ENCODE measurements around the gene PSMG4. TPM values are rescaled to one million over a fixed set of nuclear protein-coding genes. Genes with fewer than 3 reads are reported as not detected.

Gene PSMG4
- total RNA-seq, 1 donor from 2014 or later, result 7.2 TPM

GRCh38 chr6:3268680-3269079, 9.9 kb downstream of the PSMG4 start:
- intact Hi-C loops (cut with micrococcal nuclease), result no loop called here
- ATAC-seq, result no peak

DNA sequence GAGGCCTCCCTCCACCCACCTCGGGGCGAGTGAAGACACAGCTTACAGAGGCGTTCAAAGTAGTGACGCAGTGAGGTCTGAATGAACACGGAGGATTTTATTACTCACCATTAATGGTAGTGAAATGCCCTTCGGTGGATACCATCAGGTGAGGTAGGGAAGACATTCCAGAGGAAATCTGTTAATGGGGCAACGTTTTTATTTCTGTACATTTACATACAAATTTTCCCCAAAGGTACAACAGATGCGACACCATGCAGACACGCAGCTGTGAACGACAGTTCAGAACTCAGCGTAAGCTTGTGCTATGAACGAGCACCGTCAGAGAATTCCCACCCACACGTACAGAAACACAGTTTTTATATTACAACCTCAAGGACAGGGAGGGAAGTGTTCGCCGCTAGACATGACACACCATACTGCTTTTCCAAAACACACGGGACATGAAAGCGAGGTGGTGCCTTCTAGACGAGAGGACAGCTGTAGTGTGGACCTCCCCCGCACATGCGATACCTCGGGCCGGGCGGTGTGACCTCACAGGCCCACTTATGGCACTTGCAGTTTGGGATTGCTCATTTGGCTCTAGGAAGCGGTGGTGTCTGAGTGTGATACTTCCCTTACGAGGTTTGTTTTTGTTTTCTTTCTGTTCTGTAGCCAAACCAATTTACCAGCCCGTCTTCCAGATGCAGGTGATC, 10.7 kb downstream of the PSMG4 start:
- ATAC-seq, result no peak
- intact Hi-C loops (cut with micrococcal nuclease), result no loop called here
- DNase-seq, result peak; percentile 29

More at GRCh38 chr6:3268680-3269079, 9.9 kb downstream of the PSMG4 start:
- DNase-seq, result peak; percentile 14

DNA sequence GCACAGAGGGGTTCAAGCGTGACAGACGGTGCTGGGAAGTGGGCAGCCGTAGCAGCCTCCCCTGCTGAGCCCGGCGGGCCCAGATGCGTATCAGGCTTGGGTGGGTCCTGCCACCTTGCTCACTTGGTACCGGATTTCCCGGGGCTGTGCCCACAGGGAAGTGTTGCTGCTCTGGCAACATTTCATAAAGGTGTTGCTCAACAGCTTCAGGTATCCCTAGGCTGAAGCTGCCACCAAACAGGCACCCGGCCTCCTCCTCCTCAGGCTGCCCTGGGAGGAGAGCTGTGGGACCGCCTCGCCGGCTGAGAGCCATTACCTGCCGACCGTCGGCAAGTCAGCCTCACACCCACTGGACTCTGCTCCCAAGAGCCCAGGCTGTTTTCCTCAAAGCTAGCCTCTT, 11.5 kb downstream of the PSMG4 start:
- intact Hi-C loops (cut with micrococcal nuclease), result no loop called here
- ATAC-seq, result no peak
- peak; percentile 6 for DNase-seq

- ATAC-seq, result no peak
- intact Hi-C loops (cut with micrococcal nuclease), result no loop called here
- DNase-seq, result peak; percentile 3
These were observed 13.0 kb downstream of the PSMG4 start for GRCh38 chr6:3271756-3272155.

DNA sequence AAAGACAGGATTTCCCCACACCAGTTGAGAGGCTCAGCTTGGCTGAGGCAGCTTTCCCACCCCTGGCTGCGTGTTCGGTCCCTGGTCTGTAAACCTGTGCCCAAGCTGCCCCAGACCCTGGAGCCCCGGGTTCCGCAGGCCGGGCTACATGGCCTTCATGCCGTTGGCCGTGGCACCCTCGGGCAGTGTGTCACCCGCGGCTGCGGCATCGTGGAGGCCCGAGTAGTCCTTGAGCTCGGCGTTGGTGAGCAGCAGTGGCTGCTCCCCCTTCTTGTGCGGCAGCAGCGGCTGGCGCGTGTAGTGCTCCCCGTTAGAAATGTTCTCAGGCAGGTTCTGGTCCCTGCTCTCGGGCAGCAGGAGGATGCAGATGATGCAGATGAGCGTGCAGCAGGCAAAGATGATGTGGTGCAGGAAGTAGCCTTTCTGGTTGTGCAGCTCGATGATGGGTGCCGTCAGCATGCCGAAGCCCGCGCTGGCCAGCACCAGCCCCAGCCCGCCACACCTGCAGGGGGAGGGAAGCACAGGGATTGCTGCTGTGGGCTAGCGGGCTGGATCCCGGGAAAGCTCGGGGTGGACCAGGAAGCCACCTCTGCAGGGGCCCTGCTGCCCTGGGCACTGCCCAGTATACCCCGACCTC, 14.3 kb downstream of the PSMG4 start:
- intact Hi-C loops (cut with micrococcal nuclease), result no loop called here
- DNase-seq (peak; percentile 23), ATAC-seq (no peak)

DNA sequence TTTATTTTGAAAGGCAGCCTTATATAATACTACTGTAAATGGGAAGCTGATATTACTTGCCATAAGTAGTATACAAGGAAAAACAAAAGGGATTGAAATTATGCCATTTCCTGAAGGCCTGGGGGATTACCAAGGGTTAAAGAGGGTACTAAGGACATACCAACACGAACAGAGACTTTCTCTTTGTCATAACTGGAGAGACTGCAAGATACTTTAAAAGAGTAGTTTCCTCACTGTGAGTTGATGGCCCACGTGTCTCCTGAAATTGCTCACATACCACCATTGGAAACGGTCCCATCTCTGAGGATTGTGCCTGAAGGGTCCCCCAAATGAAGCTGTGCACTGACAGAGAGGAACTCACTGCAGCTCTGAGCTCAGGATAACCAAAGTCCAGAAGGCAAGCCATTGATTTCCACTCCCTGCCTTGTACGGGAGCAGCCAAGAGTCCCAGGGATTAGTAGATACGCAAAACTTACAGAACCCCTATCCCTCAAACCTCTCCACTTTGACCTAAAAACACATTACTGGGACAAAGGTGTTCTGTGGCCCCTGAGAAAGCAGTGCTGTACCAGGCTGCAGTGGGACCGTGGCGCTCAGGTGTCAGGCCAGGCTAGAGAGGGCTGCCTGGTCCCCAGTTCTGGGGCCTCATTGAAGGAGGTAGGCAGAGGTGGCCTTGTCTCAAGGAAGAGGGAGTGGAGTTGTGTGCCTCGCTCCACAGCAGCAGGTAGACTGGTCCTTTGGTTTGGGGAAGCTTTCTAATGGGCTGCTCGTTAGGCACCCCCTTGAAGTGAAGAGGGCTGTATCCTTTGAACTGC, 15.2 kb downstream of the PSMG4 start:
- DNase-seq (peak; percentile 8), ATAC-seq (no peak)
- intact Hi-C loops (cut with micrococcal nuclease), result no loop called here

DNA sequence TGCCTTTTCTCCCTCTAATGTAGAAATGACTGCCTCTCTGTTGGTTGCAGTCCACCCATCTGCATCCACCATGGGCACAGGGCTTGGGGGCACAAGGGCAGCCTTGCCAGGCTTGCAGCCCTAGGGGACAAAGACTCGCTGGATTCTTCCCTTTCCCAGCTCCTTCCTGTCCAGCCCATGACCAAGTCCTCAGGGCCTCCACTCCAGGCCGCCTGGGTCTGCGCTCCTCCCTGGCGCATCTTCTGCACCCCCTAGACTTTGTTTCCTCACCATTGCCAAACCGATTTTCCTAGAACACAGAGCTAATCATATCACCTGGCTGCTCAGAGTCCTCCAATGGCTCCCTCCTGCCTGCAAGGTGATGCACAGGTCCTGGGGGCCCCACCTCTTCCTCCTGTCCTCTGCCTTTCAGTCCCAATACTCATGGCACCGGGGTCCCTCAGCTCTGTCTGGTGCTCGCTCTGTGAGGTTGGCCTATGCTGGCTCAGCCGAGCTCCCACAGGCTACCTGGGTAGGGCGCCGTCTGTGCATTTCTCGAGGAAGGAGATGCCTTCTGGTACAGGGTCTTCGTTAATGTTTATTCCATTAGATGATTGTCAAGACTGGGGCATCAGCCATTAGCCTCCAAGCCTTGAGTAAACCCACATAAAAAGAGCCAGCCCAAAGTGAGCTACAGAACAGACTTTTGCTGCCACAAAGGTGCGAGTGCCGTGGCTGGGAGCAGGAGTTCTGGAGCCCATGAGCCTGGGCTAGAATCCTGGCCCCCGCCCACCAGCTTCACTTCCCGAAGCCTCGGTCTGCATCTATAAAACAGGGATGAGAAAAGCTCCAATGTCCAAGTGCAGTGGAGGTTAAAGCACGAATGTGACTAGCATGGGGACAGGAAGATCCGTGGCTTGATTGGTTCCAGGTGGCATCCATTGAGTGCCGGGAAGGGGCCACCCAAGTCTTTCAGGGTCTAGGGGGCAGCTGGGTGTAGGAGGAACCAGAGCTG, 17.7 kb downstream of the PSMG4 start:
- DNase-seq (no peak), ATAC-seq (no peak)
- intact Hi-C loops (cut with micrococcal nuclease), result no loop called here

DNA sequence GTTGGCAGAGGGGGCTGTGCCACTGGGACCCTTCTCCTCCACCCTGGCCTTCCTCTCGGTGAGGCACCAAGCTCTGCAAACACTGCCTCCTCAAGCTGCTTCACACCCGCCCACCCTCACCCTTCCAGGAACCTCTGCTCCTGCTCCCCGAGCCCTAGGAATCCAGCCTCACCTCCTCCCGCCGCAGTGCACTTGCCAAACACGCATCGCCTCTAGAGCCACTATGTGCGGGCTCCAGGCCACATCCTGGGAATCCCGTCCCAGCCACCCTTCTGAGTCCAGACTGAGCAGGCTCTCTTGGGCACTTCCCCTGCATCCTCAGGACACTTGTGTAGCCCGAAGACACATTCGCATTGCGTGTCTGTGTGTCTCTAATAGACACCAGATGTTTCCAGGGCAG, 18.5 kb downstream of the PSMG4 start:
- ATAC-seq (no peak), DNase-seq (no peak)
- intact Hi-C loops (cut with micrococcal nuclease), result no loop called here

- intact Hi-C loops (cut with micrococcal nuclease), result no loop called here
- DNase-seq, result no peak
- ATAC-seq, result no peak
These were observed 19.2 kb downstream of the PSMG4 start for GRCh38 chr6:3277851-3278416.

DNA sequence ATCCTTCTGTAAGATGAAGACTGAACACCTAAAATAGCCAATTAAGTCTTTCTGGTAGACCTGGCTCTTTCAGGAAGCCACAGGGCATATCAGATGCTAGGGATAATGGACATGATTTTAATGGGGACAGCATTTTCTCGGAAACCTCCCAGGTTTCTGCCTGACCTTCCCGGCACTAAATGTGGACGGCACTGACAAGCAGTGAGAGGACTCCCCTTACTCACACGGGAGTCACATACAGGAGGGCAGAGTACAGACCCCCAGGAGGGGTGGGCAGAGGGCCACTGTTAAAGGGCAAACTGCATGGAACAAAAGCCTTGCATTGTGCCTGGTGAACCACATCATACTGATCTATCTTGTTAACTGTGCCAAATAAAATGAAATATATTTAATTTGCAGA, 19.9 kb downstream of the PSMG4 start:
- ATAC-seq, result no peak
- no peak for DNase-seq
- intact Hi-C loops (cut with micrococcal nuclease), result no loop called here

DNA sequence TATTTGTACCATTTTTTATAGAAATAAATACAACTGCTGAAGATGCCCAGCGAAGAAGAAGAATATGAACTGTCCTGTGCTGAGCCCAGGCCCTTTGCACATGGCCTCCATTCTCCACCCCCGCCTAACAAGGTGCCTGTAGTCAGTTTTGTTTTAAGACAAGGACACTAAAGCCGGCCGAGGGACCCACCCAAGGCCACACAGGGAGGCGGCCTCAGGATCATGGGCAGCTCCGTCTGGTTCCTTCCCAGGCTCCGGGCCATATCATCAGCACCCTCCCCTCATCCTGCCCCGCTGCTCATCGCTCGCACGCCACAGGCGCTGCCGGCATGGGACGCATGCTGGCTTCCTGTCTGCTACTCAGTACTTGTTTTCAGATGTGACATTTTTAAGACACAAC, 21.3 kb downstream of the PSMG4 start:
- ATAC-seq (no peak), DNase-seq (peak; percentile 31)
- intact Hi-C loops (cut with micrococcal nuclease), result loop anchor here (5.0 kb wide), 1 partner anchor 452 kb away; no protein-coding TSS in a partner anchor

- intact Hi-C loops (cut with micrococcal nuclease), result loop anchor here (5.0 kb wide), 1 partner anchor 451 kb away; no protein-coding TSS in a partner anchor
- DNase-seq, result no peak
- no peak for ATAC-seq
These were observed 22.2 kb downstream of the PSMG4 start for GRCh38 chr6:3280866-3281465.

- DNase-seq, result no peak
- ATAC-seq, result peak; percentile 6
- intact Hi-C loops (cut with micrococcal nuclease), result loop anchor here (5.0 kb wide), 1 partner anchor 450 kb away; no protein-coding TSS in a partner anchor
These were observed 23.1 kb downstream of the PSMG4 start for GRCh38 chr6:3281631-3282475.

DNA sequence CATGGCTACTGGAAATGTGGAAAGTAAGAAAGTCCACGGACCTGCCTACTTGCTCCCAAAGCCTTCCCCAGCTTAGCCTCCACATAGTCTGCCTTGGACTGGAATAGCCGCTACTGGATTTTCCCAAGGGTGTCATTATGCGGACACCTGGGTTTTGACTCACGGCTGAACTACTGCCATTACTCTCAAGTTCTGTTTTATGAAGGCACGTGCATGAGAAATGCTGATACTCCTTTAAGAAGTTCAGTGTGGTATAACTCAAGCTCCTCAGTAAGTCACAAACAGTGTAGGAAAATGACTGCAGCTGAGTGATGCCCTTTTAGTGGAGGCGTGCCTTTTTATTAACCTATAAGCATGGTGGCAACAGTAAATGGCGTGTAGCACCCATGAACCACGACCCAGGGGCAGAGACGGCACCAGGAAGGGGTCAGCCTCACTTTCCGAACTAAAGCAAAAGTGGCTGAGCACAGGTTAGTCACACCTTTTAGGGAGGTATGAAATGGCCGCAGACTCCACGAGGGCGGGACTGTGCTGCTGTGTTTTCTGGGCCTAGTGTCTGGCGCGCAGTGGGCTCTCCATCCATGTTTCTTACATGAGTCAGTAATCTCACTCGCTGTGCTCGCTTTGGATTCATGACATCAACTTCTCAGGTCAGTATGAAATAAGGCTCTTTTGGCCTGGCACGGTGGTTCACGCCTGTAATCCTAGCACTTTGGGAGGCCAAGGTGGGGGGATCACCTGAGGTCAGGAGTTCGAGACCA, 23.9 kb downstream of the PSMG4 start:
- ATAC-seq, result peak; percentile 6
- intact Hi-C loops (cut with micrococcal nuclease), result loop anchor here (5.0 kb wide), 1 partner anchor 450 kb away; no protein-coding TSS in a partner anchor
- DNase-seq, result no peak

DNA sequence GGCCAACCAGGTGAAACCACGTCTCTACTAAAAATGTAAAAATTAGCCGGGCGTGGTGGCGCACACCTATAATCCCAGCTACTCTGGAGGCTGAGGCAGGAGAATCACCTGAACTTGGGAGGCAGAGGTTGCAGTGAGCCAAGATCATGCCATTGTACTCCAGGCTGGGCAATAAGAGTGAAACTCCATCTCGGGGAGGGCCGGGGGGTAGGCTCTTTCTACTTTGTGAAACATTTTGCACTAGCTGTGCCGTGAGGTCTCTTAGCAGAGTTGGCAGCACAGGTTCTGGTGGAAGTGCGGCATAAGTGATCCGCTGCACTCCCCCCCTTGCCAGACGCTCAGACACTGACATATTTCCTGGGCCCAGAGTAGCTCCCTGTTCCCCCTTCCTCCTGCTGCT, 24.5 kb downstream of the PSMG4 start:
- intact Hi-C loops (cut with micrococcal nuclease), result loop anchor here (5.0 kb wide), 1 partner anchor 449 kb away; no protein-coding TSS in a partner anchor
- ATAC-seq (no peak), DNase-seq (no peak)

DNA sequence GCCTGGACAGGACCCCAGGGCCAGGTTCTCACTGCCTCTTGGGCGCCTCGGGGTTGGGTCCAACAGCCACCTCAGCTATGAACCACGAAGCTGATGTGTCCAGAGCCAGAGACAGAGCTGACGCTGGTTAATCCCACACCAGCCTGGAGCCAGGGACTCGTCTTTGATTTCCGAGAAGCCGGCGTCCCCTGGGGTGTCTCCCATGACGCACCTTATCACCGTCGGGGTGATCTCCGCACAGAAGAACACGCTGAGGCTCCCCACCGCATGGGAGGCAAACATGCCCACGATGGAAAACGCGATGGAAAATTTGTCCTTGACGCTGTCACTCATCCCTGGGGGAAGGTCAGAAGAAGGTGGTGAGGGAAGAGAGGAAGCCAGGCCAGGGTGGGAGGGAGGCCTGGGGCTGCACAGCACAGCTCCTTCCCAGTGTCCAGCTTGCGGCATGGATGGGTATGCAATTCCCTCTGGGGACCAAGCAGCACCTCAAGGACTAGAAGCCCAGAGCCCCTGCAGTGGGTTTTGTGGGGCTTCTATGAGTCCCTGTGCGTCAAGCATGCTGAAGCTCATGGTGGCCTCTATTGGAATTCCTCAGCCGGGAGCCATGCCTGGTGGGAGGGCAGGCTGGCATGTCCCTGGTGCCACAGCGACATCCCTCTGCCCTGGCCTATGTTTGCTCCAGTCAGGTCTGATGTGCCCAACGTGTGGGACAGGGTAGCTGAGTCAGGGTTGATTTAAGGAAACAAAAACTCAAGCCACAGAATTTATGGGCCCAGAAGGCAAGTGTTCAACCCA, 25.1 kb downstream of the PSMG4 start:
- DNase-seq (no peak), ATAC-seq (no peak)
- intact Hi-C loops (cut with micrococcal nuclease), result loop anchor here (5.0 kb wide), 1 partner anchor 448 kb away; no protein-coding TSS in a partner anchor

All from left ventricle myocardium superior (tissue), 1 donor.